GM08714 (cell line): ENCODE measurements around the gene APOL6.

Experiments used
- H3K4me3 ChIP-seq: fragments of 200-500 bp; sonication (Bioruptor generic); 2 replicates; pipeline ENCODE4 v1.5.1; 2014; ENCODE audit warnings: mild to moderate bottlenecking, low read length, inconsistent platforms
- ZNF274 ChIP-seq: IDR thresholded peaks from 2 replicates; pipeline ENCODE4 v1.6.1; 2012; ENCODE audit warnings: mild to moderate bottlenecking, low read depth, low read length

Gene APOL6

DNA sequence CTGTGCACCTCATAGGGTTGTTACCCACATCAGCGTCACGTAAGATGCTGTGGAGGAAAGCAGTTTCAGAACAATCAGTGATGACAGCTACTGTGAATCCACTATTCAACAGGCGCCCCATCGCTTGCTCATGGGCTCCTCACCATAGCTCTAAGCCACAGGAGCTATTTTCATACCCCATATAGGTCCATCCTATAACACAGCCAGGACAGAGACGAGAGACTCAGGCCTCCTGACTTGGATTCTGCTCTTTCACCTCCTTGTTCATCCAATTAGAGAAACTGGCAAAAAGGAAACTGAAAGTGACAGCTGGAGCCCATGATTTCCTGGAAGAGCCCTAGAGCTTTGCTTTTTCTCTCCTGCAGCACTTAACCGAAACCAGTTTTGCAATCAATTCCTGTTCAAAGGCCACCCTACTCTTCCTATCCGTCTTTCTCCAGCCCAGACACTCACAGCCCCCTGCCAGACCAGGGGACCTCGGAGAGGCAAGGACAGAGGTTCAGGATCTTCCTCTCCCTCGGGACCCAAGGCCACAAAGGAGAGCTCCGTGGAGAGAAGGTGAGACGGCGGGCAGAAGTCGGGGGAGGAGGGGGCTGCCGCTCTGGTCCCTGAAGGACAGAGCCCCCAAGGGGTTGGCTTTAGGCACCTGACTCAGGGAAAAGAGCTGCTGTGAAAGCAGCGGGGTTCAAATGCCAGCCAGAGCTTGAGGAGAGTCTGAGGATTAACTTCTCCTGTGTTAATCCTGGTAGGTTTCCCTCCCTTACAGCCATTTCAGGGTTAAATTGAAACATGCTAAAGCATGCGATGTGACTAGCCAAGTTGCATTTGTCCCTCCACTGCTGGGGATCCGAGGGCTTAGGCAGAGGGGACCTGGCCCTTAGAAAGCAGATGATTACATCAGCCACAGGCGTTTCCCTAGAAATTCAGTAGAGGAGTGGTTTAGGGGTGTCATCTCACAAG is at the start of gene APOL6:
TSS of gene APOL6 (plus strand) at position 381 of the 960 bp plus-strand sequence. CDS start 7,980 bp downstream, outside the sequence.
- TF ChIP-seq ZNF274 = no peak
- H3K4me3 ChIP-seq = peak within 1 kb of the TSS; percentile 76; the same call in 1 of the 2 replicates

GRCh38 chr22:35599364-35599763 is 48.9 kb upstream of the APOL6 start:
- H3K4me3 ChIP-seq = no peak overlapping the region
- TF ChIP-seq ZNF274 = no peak

GRCh38 chr22:35600476-35600875 is 47.8 kb upstream of the APOL6 start:
- TF ChIP-seq ZNF274 = no peak
- H3K4me3 ChIP-seq = no peak overlapping the region

DNA sequence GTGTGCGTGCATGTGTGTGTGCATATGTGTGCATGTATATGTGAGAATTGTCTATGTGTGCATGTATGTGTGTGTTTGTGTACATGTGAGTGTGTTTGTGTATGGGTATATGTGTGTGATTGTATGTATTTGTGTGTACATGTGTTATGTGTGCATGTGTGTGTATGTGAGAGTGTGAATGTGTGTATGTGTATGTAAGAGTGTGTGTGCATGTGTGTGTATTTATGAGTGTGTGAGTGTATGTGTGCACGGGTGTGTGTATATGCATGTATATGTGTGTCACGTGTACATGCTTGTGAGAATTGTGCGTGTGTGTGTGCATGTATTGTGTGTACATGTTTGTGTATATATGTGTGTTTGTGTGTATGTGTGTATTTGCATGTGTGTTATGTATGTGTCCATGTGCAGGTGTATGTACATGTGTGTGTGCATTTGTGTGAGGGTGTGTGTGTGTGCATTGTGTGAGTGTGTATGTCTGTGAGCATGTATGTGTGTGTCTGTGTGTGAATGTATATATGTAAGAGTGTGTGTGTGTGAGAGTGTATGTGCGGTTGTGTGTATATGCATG is 47.1 kb upstream of the APOL6 start:
- TF ChIP-seq ZNF274 = no peak
- no peak overlapping the region for H3K4me3 ChIP-seq

DNA sequence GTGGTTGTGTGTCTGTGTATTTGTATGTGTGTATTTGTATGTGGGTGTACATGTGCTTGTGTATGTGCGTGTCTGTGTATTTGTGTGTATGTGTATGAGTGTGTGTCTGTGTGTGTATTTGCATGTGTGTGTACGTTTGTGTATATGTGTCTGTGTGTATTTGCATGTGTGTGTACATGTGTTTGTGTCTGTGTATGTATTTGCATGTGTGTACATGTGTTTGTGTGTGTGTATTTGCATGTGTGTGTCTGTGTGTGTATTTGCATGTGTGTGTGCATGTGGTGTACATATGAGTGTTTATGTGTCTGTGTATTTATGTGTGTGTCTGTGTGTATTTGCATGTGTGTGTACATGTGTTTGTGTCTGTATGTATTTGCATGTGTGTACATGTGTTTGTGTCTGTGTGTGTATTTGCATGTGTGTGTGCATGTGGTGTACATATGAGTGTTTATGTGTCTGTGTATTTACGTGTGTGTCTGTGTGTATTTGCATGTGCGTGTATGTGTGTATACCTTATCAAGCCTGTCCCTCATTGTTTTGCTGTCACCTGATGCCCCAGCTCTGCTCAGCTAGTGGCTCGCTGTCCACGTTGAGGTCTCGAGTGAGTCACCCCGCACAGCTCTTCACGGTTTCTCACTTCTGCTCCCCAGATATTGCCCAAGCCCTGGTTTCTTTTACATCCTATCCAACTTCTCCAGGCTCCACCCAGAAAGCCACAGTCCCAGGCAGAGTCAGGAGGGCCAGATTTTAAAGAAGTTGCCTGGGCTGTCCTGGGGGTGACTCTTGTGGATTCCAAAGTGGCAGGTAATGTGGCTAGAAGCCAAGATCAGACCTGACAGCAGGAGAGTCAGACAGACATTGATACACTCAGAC is 46.3 kb upstream of the APOL6 start:
- TF ChIP-seq ZNF274 = no peak
- no peak overlapping the region for H3K4me3 ChIP-seq

DNA sequence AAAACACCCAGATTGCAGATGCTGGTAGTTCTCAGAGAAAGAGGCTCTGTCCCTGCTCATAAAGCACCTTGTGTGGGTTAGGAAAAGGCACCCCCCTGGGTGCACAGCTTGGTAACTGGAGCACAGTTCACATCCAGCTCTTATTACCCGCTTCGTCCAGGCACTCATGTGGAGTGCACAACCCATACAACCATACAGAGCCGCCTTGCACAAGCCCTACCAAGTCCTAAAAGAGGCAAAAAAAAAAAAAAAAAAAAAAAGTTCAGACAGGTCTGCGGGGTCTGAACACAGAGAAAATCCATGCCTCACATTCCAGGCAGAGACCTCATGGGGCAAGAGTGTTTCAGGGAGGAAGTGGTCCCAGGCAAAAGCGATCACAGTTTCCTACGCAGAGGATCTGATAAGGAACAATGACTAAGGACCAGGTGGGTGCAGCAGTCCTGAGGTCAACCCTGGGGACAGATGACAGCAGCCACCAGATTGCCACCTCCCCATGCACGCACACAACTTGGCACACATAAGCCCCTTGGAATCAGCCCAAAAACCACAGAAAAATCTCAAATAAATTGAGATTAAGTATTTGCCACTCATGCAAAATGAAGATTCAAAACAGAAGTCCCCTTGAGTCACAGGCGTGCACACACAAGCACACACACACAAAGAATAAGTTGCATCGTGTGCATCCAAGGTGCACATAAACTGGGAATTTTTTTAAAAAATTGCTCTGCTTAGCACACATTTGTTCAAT is 43.5 kb upstream of the APOL6 start:
- H3K4me3 ChIP-seq = no peak overlapping the region
- no peak for TF ChIP-seq ZNF274

GRCh38 chr22:35605369-35605680 is 42.9 kb upstream of the APOL6 start:
- no peak overlapping the region for H3K4me3 ChIP-seq
- TF ChIP-seq ZNF274 = no peak

GRCh38 chr22:35605851-35606481 is 42.3 kb upstream of the APOL6 start:
- TF ChIP-seq ZNF274 = no peak
- H3K4me3 ChIP-seq = no peak overlapping the region

- TF ChIP-seq ZNF274 = no peak
- H3K4me3 ChIP-seq = no peak overlapping the region
These were observed 41.3 kb upstream of the APOL6 start for GRCh38 chr22:35606916-35607315.

- H3K4me3 ChIP-seq = no peak overlapping the region
- no peak for TF ChIP-seq ZNF274
These were observed 40.2 kb upstream of the APOL6 start for GRCh38 chr22:35608088-35608487.

GRCh38 chr22:35609261-35609660 is 39.0 kb upstream of the APOL6 start:
- no peak for TF ChIP-seq ZNF274
- H3K4me3 ChIP-seq = no peak overlapping the region

DNA sequence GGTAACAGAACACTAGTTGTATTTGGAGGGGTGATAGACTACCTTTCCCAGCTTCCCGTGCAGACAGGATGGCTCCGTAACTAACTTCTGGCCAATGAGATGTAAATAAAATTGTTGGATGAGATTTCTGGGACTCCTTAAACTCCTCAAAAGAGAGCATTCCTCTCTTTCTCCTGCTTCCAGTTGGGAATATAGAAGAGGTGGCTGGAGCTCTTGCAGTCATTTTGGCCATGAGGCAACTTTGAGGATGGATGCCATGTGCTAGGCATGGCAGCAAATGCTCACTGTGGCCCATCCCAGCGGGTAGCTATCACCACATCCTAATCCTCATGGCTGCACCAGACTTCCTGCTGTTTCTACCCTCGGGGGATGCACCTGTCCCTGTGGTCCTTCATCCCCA is 38.5 kb upstream of the APOL6 start:
- H3K4me3 ChIP-seq = no peak overlapping the region
- no peak for TF ChIP-seq ZNF274

DNA sequence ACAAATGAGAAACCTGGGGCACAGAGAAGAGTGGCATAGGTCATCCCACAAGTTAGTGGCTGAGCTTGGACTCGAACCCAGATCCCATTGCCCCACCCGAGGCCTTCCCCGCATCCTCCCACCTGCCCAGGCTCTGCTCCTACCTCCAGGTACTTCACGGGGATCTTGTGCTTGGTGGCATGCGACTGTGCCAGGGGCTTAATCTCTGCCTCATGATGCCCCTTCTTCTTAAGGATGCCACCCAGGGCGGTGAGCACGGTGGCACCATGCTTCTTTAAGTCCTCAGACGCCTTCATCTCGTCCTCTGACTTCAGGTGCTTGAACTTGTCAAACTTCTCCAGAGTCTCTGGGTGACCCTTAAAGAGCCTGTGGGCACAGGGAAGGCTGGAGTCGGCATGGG is 37.5 kb upstream of the APOL6 start:
- TF ChIP-seq ZNF274 = no peak
- H3K4me3 ChIP-seq = no peak overlapping the region
